Measurements from ENCODE around the gene EFCAB6.

Gene EFCAB6

GRCh38 chr22:43506487-43506886, 305.6 kb downstream of the EFCAB6 start:
- Mint-ChIP-seq H3K4me1 (no peaks in the 10 kb centered on the region), H3K27me3 (ENCODE audit: low read depth) (peaks cover 4% of the 10 kb centered on the region), H3K27ac (no peak overlapping the region), H3K4me3 (no peak overlapping the region), H3K9me3 (no peaks in the 10 kb centered on the region), H3K36me3 (ENCODE audit: low read depth) (no peaks in the 10 kb centered on the region)
- TF ChIP-seq CTCF (IDR thresholded peaks at IDR 0.05; ENCODE audit: unreplicated experiment in 3 of 3), result no peak

- no peaks in the 10 kb centered on the region for H3K9me3 Mint-ChIP-seq
- no peaks in the 10 kb centered on the region for H3K4me1 Mint-ChIP-seq
- peaks cover 8% of the 10 kb centered on the region for H3K27me3 Mint-ChIP-seq (ENCODE audit: low read depth)
- no peak overlapping the region for H3K27ac Mint-ChIP-seq
- H3K36me3 Mint-ChIP-seq (ENCODE audit: low read depth), result no peaks in the 10 kb centered on the region
- H3K4me3 Mint-ChIP-seq, result no peak overlapping the region
- no peak for TF ChIP-seq CTCF (IDR thresholded peaks at IDR 0.05; ENCODE audit: unreplicated experiment in 3 of 3)
Measured at GRCh38 chr22:43505896-43506295, 306.2 kb downstream of the EFCAB6 start.

- H3K4me3 Mint-ChIP-seq, result no peak overlapping the region
Measured at GRCh38 chr22:43505423-43505822, 306.7 kb downstream of the EFCAB6 start.

GRCh38 chr22:43504666-43505261, 307.3 kb downstream of the EFCAB6 start:
- no peak for TF ChIP-seq CTCF (IDR thresholded peaks at IDR 0.05; ENCODE audit: unreplicated experiment in 3 of 3)
- H3K4me1 Mint-ChIP-seq, result no peaks in the 10 kb centered on the region
- no peaks in the 10 kb centered on the region for H3K36me3 Mint-ChIP-seq (ENCODE audit: low read depth)
- H3K27me3 Mint-ChIP-seq (ENCODE audit: low read depth), result peaks cover 6% of the 10 kb centered on the region
- no peak overlapping the region for H3K27ac Mint-ChIP-seq
- H3K4me3 Mint-ChIP-seq, result no peak overlapping the region
- peaks cover 3% of the 10 kb centered on the region for H3K9me3 Mint-ChIP-seq

More at GRCh38 chr22:43505423-43505822, 306.7 kb downstream of the EFCAB6 start:
- H3K27me3 Mint-ChIP-seq (ENCODE audit: low read depth), result peaks cover 8% of the 10 kb centered on the region
- H3K9me3 Mint-ChIP-seq, result peaks cover 1% of the 10 kb centered on the region
- no peak overlapping the region for H3K27ac Mint-ChIP-seq
- H3K4me1 Mint-ChIP-seq, result no peaks in the 10 kb centered on the region
- H3K36me3 Mint-ChIP-seq (ENCODE audit: low read depth), result no peaks in the 10 kb centered on the region
- no peak for TF ChIP-seq CTCF (IDR thresholded peaks at IDR 0.05; ENCODE audit: unreplicated experiment in 3 of 3)

- Mint-ChIP-seq H3K27me3 (ENCODE audit: low read depth) (peaks cover 5% of the 10 kb centered on the region), H3K9me3 (peaks cover 3% of the 10 kb centered on the region), H3K36me3 (ENCODE audit: low read depth) (no peaks in the 10 kb centered on the region), H3K4me3 (no peak overlapping the region), H3K4me1 (no peaks in the 10 kb centered on the region), H3K27ac (no peak overlapping the region)
- no peak for TF ChIP-seq CTCF (IDR thresholded peaks at IDR 0.05; ENCODE audit: unreplicated experiment in 3 of 3)
Measured at GRCh38 chr22:43504068-43504467, 308.0 kb downstream of the EFCAB6 start.

- Mint-ChIP-seq H3K4me1 (no peaks in the 10 kb centered on the region), H3K27me3 (ENCODE audit: low read depth) (peaks cover 5% of the 10 kb centered on the region), H3K36me3 (ENCODE audit: low read depth) (no peaks in the 10 kb centered on the region), H3K4me3 (no peak overlapping the region), H3K27ac (no peak overlapping the region), H3K9me3 (peaks cover 3% of the 10 kb centered on the region)
- no peak for TF ChIP-seq CTCF (IDR thresholded peaks at IDR 0.05; ENCODE audit: unreplicated experiment in 3 of 3)
Measured at GRCh38 chr22:43502306-43502874, 309.7 kb downstream of the EFCAB6 start.
